Prostate gland (tissue), 2 donors: ENCODE results near the gene LYPD6B.

Source experiments
- CTCF ChIP-seq, 4 experiments: fragments of 200-600 bp in 2 of 4; fragments of 450-650 bp in 2 of 4; sonication (generic) in 2 of 4; IDR thresholded peaks; 1 replicate in 3 of 4; 2 replicates in 1 of 4; pipeline ENCODE4 v1.5.1; 2016 to 2019; ENCODE audit warnings: antibody characterized with exemption in 4 of 4, mild to moderate bottlenecking in 2 of 4, moderate library complexity in 2 of 4
- POLR2AphosphoS5 ChIP-seq: sonication (generic); formaldehyde crosslinking; IDR thresholded peaks from one replicate; pipeline ENCODE4 v1.6.1; 2017; ENCODE audit warnings: antibody characterized with exemption

GRCh38 chr2:149064856-149065630, 26.5 kb downstream of the LYPD6B start:
- TF ChIP-seq POLR2AphosphoS5 (no peak), CTCF (IDR thresholded peaks at IDR 0.05) (no peak)
